Heart left ventricle (tissue), 16 donors: ENCODE results near the gene ZC3HAV1. TPM values are rescaled to one million over a fixed set of nuclear protein-coding genes. Genes with fewer than 3 reads are reported as not detected.

Experiments used
- ATAC-seq, 4 donors: fragments of 200-7000 bp; cut with Tn5 transposase; one replicate each; pipeline ENCODE4 v1.9.1; 2020 to 2022; ENCODE audit warnings: moderate library complexity in 4 of 4, mild to moderate bottlenecking in 3 of 4, moderate number of reproducible peaks in 1 of 4
- DNase-seq, 5 donors: peaks; one replicate each; pipeline ENCODE4 v3.0.0-alpha.2; 2020
- H3K27ac ChIP-seq, 12 donors: fragments of 200-600 bp; sonication (generic) in 4 of 12; one replicate each; pipeline versions ENCODE4 v1.5.0 to v1.8.0; 2016 to 2022; ENCODE audit warnings: mild to moderate bottlenecking in 2 of 12
- H3K27me3 ChIP-seq, 9 donors: fragments of 200-600 bp; sonication (generic) in 2 of 9; one replicate each; pipeline versions ENCODE4 v1.5.1 to v1.8.0; 2016 to 2022; ENCODE audit warnings: mild to moderate bottlenecking in 3 of 9
- H3K36me3 ChIP-seq, 9 donors: fragments of 200-600 bp; sonication (generic) in 2 of 9; one replicate each; pipeline versions ENCODE4 v1.5.0 to v1.8.0; 2018 to 2022; ENCODE audit warnings: mild to moderate bottlenecking in 2 of 9
- H3K4me1 ChIP-seq, 12 donors: fragments of 200-600 bp; sonication (generic) in 4 of 12; one replicate each; pipeline versions ENCODE4 v1.5.0 to v1.8.0; 2016 to 2022; ENCODE audit warnings: mild to moderate bottlenecking in 3 of 12
- H3K4me3 ChIP-seq, 12 donors: fragments of 200-600 bp; sonication (generic) in 4 of 12; one replicate each; pipeline versions ENCODE4 v1.5.0 to v1.8.0; 2017 to 2022; ENCODE audit warnings: mild to moderate bottlenecking in 9 of 12, moderate library complexity in 4 of 12
- H3K9me3 ChIP-seq, 12 donors: fragments of 200-600 bp; sonication (generic) in 4 of 12; one replicate each; pipeline versions ENCODE4 v1.5.0 to v1.8.0; 2016 to 2022; ENCODE audit warnings: mild to moderate bottlenecking in 1 of 12
- CTCF ChIP-seq, 12 donors: fragments of 200-600 bp; sonication (generic) in 4 of 12; IDR thresholded peaks; one replicate each; pipeline versions ENCODE4 v1.5.0 to v1.8.0; 2018 to 2022; ENCODE audit warnings: antibody characterized with exemption in 12 of 12, mild to moderate bottlenecking in 5 of 12
- POLR2A ChIP-seq, 2 donors: fragments of 450-650 bp; IDR thresholded peaks; one replicate each; pipeline ENCODE4 v1.6.1; 2017; ENCODE audit warnings: antibody characterized with exemption in 2 of 2, mild to moderate bottlenecking in 2 of 2, moderate library complexity in 2 of 2
- WGBS, 4 donors: extraction: QIAGEN DNeasy Blood & Tissue Kit in 2 of 4; methylation state at CpG; one replicate each; pipeline versions ENCODE4 v1.1.5 to v1.1.7; 2013 to 2018; 5-methylcytosine and 5-hydroxymethylcytosine counted together
- intact Hi-C, 10 donors: fragments of 100-400 bp; cut with DNase I; formaldehyde crosslinking; loops; one replicate each; pipeline versions ENCODE4 v1.11.1 to v1.14.2; 2022
- polyA plus RNA-seq, 2 donors: library from polyadenylated mRNA; stranded (reverse); fragments of 200-250 nt; gene quantifications; one replicate each; pipeline ENCODE4 v1.2.3, GENCODE V29; 2013
- total RNA-seq, 9 donors: library from RNA; depleted of rRNA in 2 of 9; stranded (reverse); fragments of >200 nt in 2 of 9; fragmentation: NEBNext Ultra II Directional in 3 of 9; extraction: Animal tissue kit (Norgen Biotek cat#: 25700) in 3 of 9; gene quantifications; one replicate each; pipeline versions ENCODE4 v1.1.0 to v1.2.4, GENCODE V29; 2016 to 2023
- donor health status: ischemic (EF 13 %, LVEDD 7.1; RV severe dilation, severe dysfunction).
- donor health status: healthy with polysubstance abuse.
- donor health status: DM: no; HTN: yes; CAD: no.
- donor health status: DM: no; HTN: no; CAD: no.
- donor health status: ischemic (EF 25% LVEDD 6.9; RV normal size, moderate dysfunction).
- donor health status: ischemic (EF 25% LVEDD 5.7; RV mildly dilated, moderate dysfunction).
- donor health status: healthy.
- donor health status: DM: yes; HTN: yes; CAD: no.
- donor health status: ischemic (EF 35%, LVEDD 5.7; RV mildly dilated, moderate dysfunction).
- donor health status: nonischemic (EF 11% LVEDD 7.7; RV severe dilation, severe dysfunction).
- donor health status: DM: yes; HTN: yes; CAD: no.
- donor health status: PGD.
- donor health status: ischemic (EF 29% LVEDD 5.4; RV normal size, mild dysfunction).
- donor health status: nonischemic (EF 23%, LVEDD 6.1; RV moderate dilation, normal function).

ZC3HAV1 gene
- total and polyA plus RNA-seq, 11 donors: 2.8 to 31.9 (median 7.1) TPM

DNA sequence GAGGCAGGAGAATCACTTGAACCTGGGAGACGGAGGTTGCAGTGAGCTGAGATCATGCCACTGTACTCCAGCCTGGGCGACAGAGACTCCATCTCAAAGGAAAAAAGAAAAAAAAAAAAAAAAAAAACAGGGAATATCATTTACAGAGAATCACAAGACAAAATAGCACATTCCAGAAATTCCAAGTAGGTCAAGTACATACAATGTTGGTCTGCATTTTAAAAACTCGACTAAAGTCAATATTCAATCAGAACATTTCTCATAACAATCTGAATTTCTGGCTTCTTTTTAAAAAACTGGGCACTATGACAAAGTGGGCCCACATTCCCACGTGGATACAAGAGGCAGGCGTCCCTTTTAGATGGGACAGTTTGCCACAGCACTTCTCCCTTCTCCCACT lies 86.4 kb downstream of the ZC3HAV1 start:
- no peaks in the 10 kb centered on the region for H3K27me3 ChIP-seq
- no peak overlapping the region for H3K27ac ChIP-seq
- DNase-seq (no peak), ATAC-seq (no peak)
- no peaks in the 10 kb centered on the region for H3K9me3 ChIP-seq
- 79 to 87% (median 83%) methylated on average over 5 of the region's 5 CpGs for WGBS, 4 donors
- H3K4me3 ChIP-seq: no peak overlapping the region
- peaks cover 0 to 77% (median 40%) of the 10 kb centered on the region in 9 donors for H3K36me3 ChIP-seq
- no peaks in the 10 kb centered on the region for H3K4me1 ChIP-seq
- no peak for TF ChIP-seq POLR2A (IDR thresholded peaks at IDR 0.05)
- TF ChIP-seq CTCF (IDR thresholded peaks at IDR 0.05): no peak
- intact Hi-C loops: loop anchor here in 1 of 10 donors (5.0 kb wide), 1 partner anchor 39 kb away; no protein-coding TSS in a partner anchor

DNA sequence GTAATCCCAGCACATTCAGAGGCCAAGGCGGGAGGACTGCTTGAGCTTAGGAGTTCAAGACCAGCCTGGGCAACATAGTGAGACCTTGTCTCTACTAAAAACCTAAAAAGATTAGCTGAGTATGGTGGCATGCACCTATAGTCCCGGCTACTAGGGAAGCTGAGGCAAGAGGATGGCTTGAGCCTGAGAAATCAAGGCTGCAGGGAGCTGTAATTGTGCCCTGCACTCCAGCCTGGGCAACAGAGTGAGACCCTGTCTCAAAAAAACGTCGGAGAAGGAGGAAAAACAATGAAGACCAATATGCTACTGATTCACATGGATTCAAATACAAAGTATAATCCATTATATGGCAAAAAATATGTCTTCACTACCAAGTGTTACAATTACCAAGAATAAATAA lies 87.2 kb downstream of the ZC3HAV1 start:
- no peak for TF ChIP-seq POLR2A (IDR thresholded peaks at IDR 0.05)
- no peak for TF ChIP-seq CTCF (IDR thresholded peaks at IDR 0.05)
- no peak overlapping the region for H3K27ac ChIP-seq
- ATAC-seq: no peak
- DNase-seq: no peak
- 62 to 87% (median 76%) methylated on average over 4 of the region's 4 CpGs for WGBS, 4 donors
- no peaks in the 10 kb centered on the region for H3K9me3 ChIP-seq
- peaks cover 0 to 70% (median 36%) of the 10 kb centered on the region in 9 donors for H3K36me3 ChIP-seq
- peaks cover 0 to 1% (median 0%) of the 10 kb centered on the region in 12 donors for H3K4me1 ChIP-seq
- intact Hi-C loops: loop anchor here in 1 of 10 donors (5.0 kb wide), 1 partner anchor 40 kb away; no protein-coding TSS in a partner anchor
- no peak overlapping the region for H3K4me3 ChIP-seq
- no peaks in the 10 kb centered on the region for H3K27me3 ChIP-seq

DNA sequence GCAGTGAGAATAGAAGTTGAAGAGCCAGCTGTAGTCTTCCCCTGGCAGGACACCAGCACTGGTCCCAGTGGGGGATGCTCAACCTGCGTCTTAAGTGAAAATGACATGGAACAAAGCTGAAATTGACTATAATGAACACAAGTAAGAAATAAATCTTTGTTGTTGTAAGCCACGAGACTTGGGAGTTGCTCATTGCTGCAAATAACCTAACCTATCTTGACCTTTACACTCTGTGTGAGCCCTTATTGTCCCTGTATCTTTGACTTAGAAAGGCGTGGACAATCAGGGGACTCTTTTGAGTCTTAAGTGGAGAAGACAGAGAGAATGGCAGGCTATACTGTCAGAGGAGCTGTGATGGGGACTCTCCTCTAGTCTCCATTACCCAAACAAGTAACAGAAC lies 90.6 kb downstream of the ZC3HAV1 start:
- ATAC-seq: no peak
- no peak for TF ChIP-seq CTCF (IDR thresholded peaks at IDR 0.05)
- TF ChIP-seq POLR2A (IDR thresholded peaks at IDR 0.05): no peak

DNA sequence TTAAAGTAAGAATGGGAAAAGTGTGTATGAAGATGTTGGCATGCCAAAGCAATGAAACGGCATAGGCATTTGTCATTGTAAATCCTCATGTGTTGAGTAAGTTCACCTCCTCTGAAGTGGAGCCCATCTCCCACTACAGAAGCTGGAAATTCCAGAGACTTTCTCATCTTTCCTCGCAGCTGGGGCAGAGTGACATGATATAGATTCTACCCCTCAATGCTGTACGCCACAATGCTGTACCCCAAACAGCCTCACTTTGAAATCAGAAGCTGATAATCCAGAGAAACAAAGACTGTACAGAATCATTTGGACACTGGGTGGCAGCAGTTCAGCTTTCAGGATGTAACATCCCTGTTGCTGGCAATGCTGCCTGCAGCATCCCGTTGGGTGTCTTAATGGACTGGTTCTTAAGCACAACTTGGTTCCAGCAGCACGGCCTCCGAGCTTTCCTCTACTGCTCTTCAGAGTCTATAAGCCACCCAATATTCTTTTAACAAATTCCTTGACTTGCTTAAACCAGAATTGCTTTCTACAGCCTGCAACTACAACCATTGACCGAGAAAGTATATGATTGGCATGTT lies 92.5 kb downstream of the ZC3HAV1 start:
- Histone ChIP-seq H3K27me3 (no peaks in the 10 kb centered on the region), H3K27ac (no peak overlapping the region), H3K4me3 (no peak overlapping the region), H3K36me3 (peaks cover 0 to 17% (median under 1%) of the 10 kb centered on the region in 9 donors), H3K4me1 (peaks cover 0 to 7% (median 0%) of the 10 kb centered on the region in 12 donors), H3K9me3 (no peaks in the 10 kb centered on the region)
- intact Hi-C loops: loop anchor here in 9 of 10 donors (1.0 to 10.0 kb wide), 6 partner anchors 58 to 218 kb away; partner anchors contain the start of gene UBN2 (in 1 of the 9)
- ATAC-seq (peak; percentile 26 to 87 (median 74)), DNase-seq (peak in 4 of 5 donors; percentile 58 to 76 (median 62))
- TF ChIP-seq CTCF (IDR thresholded peaks at IDR 0.05): peak; percentile 48 to 79 (median 65)
- TF ChIP-seq POLR2A (IDR thresholded peaks at IDR 0.05): no peak
- 26 to 36% (median 29%) methylated on average over 7 of the region's 7 CpGs for WGBS, 4 donors

More for the DNA sequence above, 90.6 kb downstream of the ZC3HAV1 start:
- no peaks in the 10 kb centered on the region for H3K9me3 ChIP-seq
- peaks cover 0 to 36% (median 13%) of the 10 kb centered on the region in 9 donors for H3K36me3 ChIP-seq
- no peak for DNase-seq
- H3K27ac ChIP-seq: no peak overlapping the region
- H3K4me1 ChIP-seq: peaks cover 0 to 7% (median 0%) of the 10 kb centered on the region in 12 donors
- H3K4me3 ChIP-seq: no peak overlapping the region
- WGBS, 4 donors: 68 to 76% (median 73%) methylated on average over 3 of the region's 3 CpGs
- H3K27me3 ChIP-seq: no peaks in the 10 kb centered on the region
- intact Hi-C loops: loop anchor here in 8 of 10 donors (2.0 to 10.0 kb wide), 5 partner anchors 58 to 216 kb away; partner anchors contain the start of gene UBN2 (in 1 of the 8)
